Measurements from ENCODE around the gene ANKRD37.

The ANKRD37 gene

DNA sequence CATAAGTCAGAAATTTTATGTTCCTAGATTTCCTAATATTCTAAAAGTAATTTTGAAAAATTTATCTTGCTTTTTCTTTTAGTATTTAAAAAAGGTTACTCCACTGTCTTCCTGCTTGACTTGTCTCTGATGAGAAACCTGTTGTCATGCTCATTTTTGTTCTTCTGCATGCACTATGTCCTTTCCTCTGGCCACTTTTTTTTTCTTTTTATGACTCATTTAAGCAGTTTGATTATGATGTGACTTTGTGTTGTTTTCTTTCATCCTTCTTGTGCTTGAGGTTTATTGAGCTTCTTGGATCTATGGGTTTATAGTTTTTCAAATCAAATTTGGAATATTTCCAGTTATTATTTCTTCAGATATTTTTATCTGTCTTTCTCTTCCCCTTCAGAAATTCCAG lies 41.2 kb downstream of the ANKRD37 start:
- no peak for DNase-seq (ENCODE audit: low read depth in 1 of 2, low spot score in 1 of 2)
- TF ChIP-seq JUND (IDR thresholded peaks at IDR 0.05; ENCODE audit: low read depth): no peak
- in situ Hi-C loops (cut with HindIII; ENCODE audit: low pct_unique_long_range_greater_than_20kb, low sequenced_read_pairs): no loop called here

DNA sequence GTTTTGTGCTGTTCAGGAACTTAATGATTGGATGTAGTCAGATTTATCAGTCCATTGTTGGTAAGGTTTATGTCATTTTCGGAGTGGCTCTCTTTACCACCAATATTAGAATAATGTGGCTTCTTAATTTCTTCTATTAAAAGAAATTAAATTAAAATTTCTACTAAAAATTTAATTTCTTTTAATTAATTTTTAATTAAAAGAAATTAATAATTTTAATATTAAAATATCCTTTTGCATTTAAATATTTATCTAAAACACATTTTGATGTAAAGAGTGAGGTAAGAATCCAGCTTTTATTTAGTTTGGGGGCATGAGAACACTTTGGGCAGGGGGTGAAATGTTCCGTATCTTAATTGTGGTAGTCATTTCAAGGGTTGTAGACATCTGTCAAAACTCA lies 44.8 kb downstream of the ANKRD37 start:
- TF ChIP-seq JUND (IDR thresholded peaks at IDR 0.05; ENCODE audit: low read depth): no peak
- no peak for DNase-seq (ENCODE audit: low read depth in 1 of 2, low spot score in 1 of 2)
- in situ Hi-C loops (cut with HindIII; ENCODE audit: low pct_unique_long_range_greater_than_20kb, low sequenced_read_pairs): no loop called here

DNA sequence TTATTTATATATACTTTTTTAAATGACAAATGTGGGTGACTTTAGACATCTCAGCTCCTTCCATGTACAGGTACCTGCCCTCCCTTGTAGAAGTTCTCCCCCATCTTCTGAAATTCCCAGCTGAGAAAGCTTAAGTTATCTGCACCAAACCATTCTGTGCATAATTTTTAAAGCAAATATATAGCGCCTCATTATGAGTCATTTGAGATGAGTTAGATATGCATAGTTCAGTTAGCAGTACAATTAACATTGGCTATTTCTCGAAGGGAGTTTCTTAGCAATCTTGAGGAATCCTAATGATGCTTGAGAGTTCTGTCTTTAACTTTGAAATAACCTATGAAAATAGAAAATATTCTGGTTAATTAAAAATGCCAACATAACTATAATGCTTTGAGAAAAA lies 48.6 kb downstream of the ANKRD37 start:
- in situ Hi-C loops (cut with HindIII; ENCODE audit: low pct_unique_long_range_greater_than_20kb, low sequenced_read_pairs): no loop called here
- DNase-seq (ENCODE audit: low read depth in 1 of 2, low spot score in 1 of 2): no peak
- TF ChIP-seq JUND (IDR thresholded peaks at IDR 0.05; ENCODE audit: low read depth): no peak
